Thyroid gland (tissue), 4 donors: Measurements from ENCODE around the gene QPRT.

Experiments used
- POLR2A ChIP-seq, 2 donors: fragments of 450-650 bp; IDR thresholded peaks; one replicate each; pipeline ENCODE4 v1.6.1; 2017; ENCODE audit warnings: antibody characterized with exemption in 2 of 2, mild to moderate bottlenecking in 2 of 2, moderate library complexity in 1 of 2
- TF ChIP-seq, protein P1 (sequence below), 6 experiments: fragments of 200-600 bp in 3 of 6; fragments of 450-650 bp in 3 of 6; sonication (generic) in 3 of 6; IDR thresholded peaks; one replicate each; pipeline ENCODE4 v1.5.1; 2016 to 2019; ENCODE audit warnings: antibody characterized with exemption in 6 of 6, mild to moderate bottlenecking in 2 of 6, inconsistent platforms in 1 of 6, moderate library complexity in 1 of 6

DNA sequence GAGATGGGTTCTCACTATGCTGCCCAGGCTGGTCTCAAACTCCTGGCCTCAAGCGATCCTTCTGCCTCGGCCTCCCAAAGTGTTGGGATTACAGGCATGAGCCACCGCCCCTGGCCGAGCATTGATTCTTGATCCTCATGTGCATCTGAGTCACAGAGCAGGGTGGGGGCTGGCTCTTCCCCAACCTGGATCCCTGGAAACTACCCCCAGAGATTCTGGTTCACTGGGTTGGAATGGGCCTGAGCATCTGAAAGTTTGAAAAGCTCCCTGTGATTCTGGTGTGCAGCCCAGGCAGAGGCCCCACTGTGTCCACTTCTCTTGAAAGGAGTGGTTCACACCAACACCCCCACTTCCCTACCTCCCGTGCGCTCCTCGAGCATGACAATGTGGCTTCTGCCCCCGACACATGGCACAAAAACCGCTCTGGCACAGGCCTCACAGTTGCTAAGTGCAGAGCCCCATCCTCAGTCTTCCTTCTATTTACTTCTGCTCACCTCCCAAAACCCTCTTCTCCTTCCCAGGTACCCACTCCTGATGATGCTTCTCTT, 4.6 kb downstream of the QPRT start:
- no peak for TF ChIP-seq POLR2A (IDR thresholded peaks at IDR 0.05)
- TF ChIP-seq, protein P1, sequence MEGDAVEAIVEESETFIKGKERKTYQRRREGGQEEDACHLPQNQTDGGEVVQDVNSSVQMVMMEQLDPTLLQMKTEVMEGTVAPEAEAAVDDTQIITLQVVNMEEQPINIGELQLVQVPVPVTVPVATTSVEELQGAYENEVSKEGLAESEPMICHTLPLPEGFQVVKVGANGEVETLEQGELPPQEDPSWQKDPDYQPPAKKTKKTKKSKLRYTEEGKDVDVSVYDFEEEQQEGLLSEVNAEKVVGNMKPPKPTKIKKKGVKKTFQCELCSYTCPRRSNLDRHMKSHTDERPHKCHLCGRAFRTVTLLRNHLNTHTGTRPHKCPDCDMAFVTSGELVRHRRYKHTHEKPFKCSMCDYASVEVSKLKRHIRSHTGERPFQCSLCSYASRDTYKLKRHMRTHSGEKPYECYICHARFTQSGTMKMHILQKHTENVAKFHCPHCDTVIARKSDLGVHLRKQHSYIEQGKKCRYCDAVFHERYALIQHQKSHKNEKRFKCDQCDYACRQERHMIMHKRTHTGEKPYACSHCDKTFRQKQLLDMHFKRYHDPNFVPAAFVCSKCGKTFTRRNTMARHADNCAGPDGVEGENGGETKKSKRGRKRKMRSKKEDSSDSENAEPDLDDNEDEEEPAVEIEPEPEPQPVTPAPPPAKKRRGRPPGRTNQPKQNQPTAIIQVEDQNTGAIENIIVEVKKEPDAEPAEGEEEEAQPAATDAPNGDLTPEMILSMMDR (IDR thresholded peaks at IDR 0.05), result no peak
